GM06990 (cell line): Measurements from ENCODE around the gene LRP5.
"Not testable (repeated sequence)": the region's sequence is repeated elsewhere in the genome, so short reads cannot be mapped to it uniquely, and the experiment has no call there.

ENCODE experiments used
- DNase-seq: peaks from one replicate; pipeline ENCODE4 v3.0.0-alpha.2; 2011; ENCODE audit not compliant: insufficient read length; ENCODE audit errors: extremely low read depth
- H3K27me3 ChIP-seq: replicated peaks from 2 replicates; pipeline ENCODE4 v1.6.0; 2011; ENCODE audit warnings: low read length; ENCODE audit not compliant: control insufficient read depth, insufficient read depth
- H3K36me3 ChIP-seq: 2 replicates; pipeline ENCODE4 v1.5.1; 2011; ENCODE audit warnings: low read length; ENCODE audit not compliant: control insufficient read depth, insufficient read depth
- H3K4me3 ChIP-seq: replicated peaks from 2 replicates; pipeline ENCODE4 v1.5.1; 2011; ENCODE audit warnings: low read depth, mild to moderate bottlenecking, control low read depth, low read length
- TF ChIP-seq, protein P1 (sequence below): IDR thresholded peaks from 2 replicates; pipeline ENCODE4 v1.5.1; 2011; ENCODE audit warnings: low read length, control low read depth, mild to moderate bottlenecking, inconsistent platforms; ENCODE audit not compliant: insufficient read depth, poor library complexity, severe bottlenecking

LRP5 gene

DNA sequence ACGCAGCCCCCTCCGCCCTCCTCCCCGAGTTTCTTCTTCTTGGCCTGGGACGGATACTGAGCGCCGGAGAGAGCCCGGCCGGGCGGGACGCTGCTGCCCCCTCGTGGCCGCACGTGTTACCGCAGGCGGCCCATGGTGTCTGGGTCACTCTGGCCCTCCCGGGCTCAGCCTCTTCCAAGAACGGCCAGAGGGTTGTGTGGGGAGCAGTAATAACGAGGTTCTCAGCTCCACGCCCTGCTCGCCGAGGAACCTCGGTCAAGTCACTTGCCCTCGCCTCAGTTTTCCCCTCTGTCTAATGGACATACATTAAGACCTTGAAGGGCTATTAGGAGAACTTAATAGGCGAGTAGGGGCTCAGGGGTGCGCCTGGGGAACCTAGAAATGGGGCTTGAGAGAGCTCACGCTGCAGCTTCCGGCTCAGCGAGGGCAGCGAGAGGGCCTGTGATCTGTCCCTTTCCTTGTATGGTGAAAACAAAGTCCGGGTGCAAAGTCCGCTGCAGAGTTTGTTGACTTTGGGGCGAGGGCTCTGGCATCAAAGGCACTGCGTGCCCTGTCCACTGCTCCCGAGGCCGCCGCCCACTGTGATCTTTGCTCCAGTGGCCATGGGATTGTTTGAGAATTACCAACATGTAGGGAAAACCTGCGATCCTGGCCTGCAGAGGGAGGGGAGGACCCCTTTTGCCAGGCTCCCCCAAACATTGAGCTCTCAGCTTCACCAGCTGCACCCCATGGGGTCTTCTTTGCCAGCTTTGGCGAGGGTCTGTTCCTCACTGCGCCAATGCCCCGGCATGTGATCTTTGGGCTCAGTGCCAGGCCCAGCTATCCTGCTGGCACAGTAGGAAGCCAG, 14.4 kb upstream of the LRP5 start:
- peak; percentile 83 for DNase-seq
- Histone ChIP-seq H3K36me3 (no peaks in the 10 kb centered on the region), H3K27me3 (no peaks in the 10 kb centered on the region), H3K4me3 (no peak overlapping the region)
- TF ChIP-seq, protein P1, sequence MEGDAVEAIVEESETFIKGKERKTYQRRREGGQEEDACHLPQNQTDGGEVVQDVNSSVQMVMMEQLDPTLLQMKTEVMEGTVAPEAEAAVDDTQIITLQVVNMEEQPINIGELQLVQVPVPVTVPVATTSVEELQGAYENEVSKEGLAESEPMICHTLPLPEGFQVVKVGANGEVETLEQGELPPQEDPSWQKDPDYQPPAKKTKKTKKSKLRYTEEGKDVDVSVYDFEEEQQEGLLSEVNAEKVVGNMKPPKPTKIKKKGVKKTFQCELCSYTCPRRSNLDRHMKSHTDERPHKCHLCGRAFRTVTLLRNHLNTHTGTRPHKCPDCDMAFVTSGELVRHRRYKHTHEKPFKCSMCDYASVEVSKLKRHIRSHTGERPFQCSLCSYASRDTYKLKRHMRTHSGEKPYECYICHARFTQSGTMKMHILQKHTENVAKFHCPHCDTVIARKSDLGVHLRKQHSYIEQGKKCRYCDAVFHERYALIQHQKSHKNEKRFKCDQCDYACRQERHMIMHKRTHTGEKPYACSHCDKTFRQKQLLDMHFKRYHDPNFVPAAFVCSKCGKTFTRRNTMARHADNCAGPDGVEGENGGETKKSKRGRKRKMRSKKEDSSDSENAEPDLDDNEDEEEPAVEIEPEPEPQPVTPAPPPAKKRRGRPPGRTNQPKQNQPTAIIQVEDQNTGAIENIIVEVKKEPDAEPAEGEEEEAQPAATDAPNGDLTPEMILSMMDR = peak; percentile 98

- Histone ChIP-seq H3K27me3 (no peaks in the 10 kb centered on the region), H3K4me3 (no peak overlapping the region), H3K36me3 (no peaks in the 10 kb centered on the region)
- TF ChIP-seq, protein P1 = no peak
- no peak for DNase-seq
Measured at GRCh38 chr11:68298659-68299516, 13.5 kb upstream of the LRP5 start.

DNA sequence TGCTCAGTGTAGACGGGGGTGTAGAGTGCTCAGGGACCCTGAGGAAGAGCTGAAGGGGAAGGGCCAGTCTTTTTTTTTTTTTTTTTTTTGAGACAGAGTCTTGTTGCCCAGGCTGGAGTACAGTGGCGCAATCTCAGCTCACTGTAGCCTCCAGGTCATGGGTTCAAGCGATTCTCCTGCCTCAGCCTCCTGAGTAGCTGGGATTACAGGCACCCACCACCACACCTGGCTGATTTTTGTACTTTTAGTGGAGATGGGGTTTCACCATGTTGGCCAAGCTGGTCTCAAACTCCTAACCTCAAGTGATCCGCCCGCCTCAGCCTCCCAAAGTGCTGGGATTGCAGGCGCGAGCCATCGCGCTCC, 12.9 kb upstream of the LRP5 start:
- not testable (repeated sequence) for H3K4me3 ChIP-seq, DNase-seq

DNA sequence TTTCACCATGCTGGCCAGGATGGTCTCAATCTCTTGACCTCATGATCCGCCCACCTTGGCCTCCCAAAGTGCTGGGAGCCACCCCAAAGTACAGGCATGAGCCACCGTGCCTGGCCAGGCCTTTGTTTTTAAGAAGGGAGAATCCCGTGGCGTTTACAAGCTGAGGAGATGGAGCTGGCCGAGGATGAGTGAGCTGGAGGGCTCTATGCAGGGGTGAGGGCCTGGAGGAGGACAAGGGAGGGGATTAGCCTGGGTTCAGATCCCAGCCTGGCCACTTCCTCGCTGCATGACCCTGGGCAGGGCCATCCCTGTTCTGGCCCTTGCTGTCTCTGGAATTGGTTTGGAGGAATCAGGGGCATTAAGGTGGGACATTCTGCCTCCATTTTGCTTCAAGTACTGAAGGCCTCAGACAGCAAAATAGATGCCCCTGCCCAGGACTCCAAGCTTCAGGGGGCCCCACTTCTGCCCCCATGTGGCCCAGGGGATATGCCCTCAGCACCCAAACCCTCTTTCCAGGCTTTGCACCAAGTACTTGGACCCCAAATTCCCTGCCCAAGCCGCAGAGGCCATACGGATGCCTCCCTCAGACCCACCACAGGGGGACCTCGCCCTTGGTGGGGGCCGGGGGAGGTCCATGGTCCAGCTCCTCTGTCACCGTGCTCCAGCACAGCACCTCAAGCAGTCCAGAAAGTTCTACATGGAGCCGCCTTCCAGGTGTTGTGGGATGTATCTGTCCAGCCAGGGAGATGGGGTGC, 12.1 kb upstream of the LRP5 start:
- Histone ChIP-seq H3K36me3 (no peaks in the 10 kb centered on the region), H3K4me3 (no peak overlapping the region), H3K27me3 (no peaks in the 10 kb centered on the region)
- DNase-seq = no peak
- TF ChIP-seq, protein P1 = no peak

More for the DNA sequence above, 12.9 kb upstream of the LRP5 start:
- not testable (repeated sequence) for H3K36me3 ChIP-seq, H3K27me3 ChIP-seq

- no peak for DNase-seq
- H3K36me3 ChIP-seq = no peaks in the 10 kb centered on the region
- no peaks in the 10 kb centered on the region for H3K27me3 ChIP-seq
- no peak overlapping the region for H3K4me3 ChIP-seq
- TF ChIP-seq, protein P1 = no peak
Measured at GRCh38 chr11:68302256-68302655, 10.1 kb upstream of the LRP5 start.
